IMR-90 (cell line): Measurements from ENCODE around the gene IL19. TPM values are rescaled to one million over a fixed set of nuclear protein-coding genes. Genes with fewer than 3 reads are reported as not detected.

ENCODE experiments used
- ATAC-seq: fragments of 200-7000 bp; cut with Tn5 transposase; 2 replicates; pipeline ENCODE4 v1.9.1; 2020; ENCODE audit warnings: low read depth, mild to moderate bottlenecking, moderate library complexity
- BruUV-seq: library from RNA; stranded (reverse); fragments of 400-500 nt; replicated peaks from 2 replicates; lab custom pipeline; 2021; lab: Mats Ljungman, UMichigan
- CTCF ChIA-PET: fragments of 300-600 bp; formaldehyde crosslinking; extraction: SDS; loops from one replicate; lab custom pipeline; 2021; ENCODE audit warnings: antibody characterized with exemption; lab: Yijun Ruan, JAX
- POLR2A ChIA-PET: fragments of 300-600 bp; sonication (Branson Sonifier 250); formaldehyde crosslinking; loops from one replicate; lab custom pipeline; 2022; ENCODE audit warnings: antibody characterized with exemption; ENCODE audit not compliant: unreplicated experiment; lab: Charles Lee
- DNase-seq: peaks from one replicate; pipeline ENCODE4 v3.0.0; 2013
- H2AFZ ChIP-seq: replicated peaks from 2 replicates; pipeline ENCODE3; 2013; ENCODE audit warnings: low read length, mild to moderate bottlenecking; ENCODE audit not compliant: poor library complexity
- H2AK5ac ChIP-seq: 2 replicates; pipeline ENCODE4 v1.6.1; 2013; ENCODE audit warnings: low read depth, low read length, inconsistent platforms
- H2AK9ac ChIP-seq: replicated peaks from 2 replicates; pipeline ENCODE3; 2013; ENCODE audit warnings: mild to moderate bottlenecking, low read depth, low read length, moderate library complexity; ENCODE audit not compliant: poor library complexity
- H2BK120ac ChIP-seq: 2 replicates; pipeline ENCODE4 v1.6.1; 2013; ENCODE audit warnings: low read depth, low read length, inconsistent platforms
- H2BK15ac ChIP-seq: 3 replicates; pipeline ENCODE4 v1.6.1; 2013; ENCODE audit warnings: low read depth, low read length, inconsistent platforms
- H2BK20ac ChIP-seq: 2 replicates; pipeline ENCODE4 v1.6.1; 2013; ENCODE audit warnings: low read depth, mild to moderate bottlenecking, inconsistent platforms, low read length, moderate library complexity
- H2BK5ac ChIP-seq: 2 replicates; pipeline ENCODE4 v1.6.1; 2013; ENCODE audit warnings: mild to moderate bottlenecking, low read depth, low read length, inconsistent platforms; ENCODE audit not compliant: poor library complexity, severe bottlenecking
- H3K14ac ChIP-seq: replicated peaks from 2 replicates; pipeline ENCODE4 v1.6.1; 2013; ENCODE audit warnings: low read depth, low read length, inconsistent platforms
- H3K18ac ChIP-seq: 2 replicates; pipeline ENCODE4 v1.6.1; 2013; ENCODE audit warnings: low read depth, low read length, control low read depth
- H3K23ac ChIP-seq: 2 replicates; pipeline ENCODE4 v1.6.1; 2013; ENCODE audit warnings: low read depth, low read length, inconsistent platforms
- H3K27ac ChIP-seq: 2 replicates; pipeline ENCODE4 v1.5.1; 2013; ENCODE audit warnings: mild to moderate bottlenecking, control low read depth, low read length; ENCODE audit not compliant: insufficient read depth
- H3K27me3 ChIP-seq: 2 replicates; pipeline ENCODE4 v1.6.1; 2013; ENCODE audit warnings: low read length; ENCODE audit not compliant: control insufficient read depth, insufficient read depth
- H3K36me3 ChIP-seq: 2 replicates; pipeline ENCODE4 v1.6.1; 2013; ENCODE audit warnings: low read length, mixed read lengths; ENCODE audit not compliant: control insufficient read depth, insufficient read depth
- H3K4ac ChIP-seq: 2 replicates; pipeline ENCODE4 v1.6.1; 2013; ENCODE audit warnings: low read depth, low read length, inconsistent platforms
- H3K4me1 ChIP-seq: 2 replicates; pipeline ENCODE4 v1.6.1; 2013; ENCODE audit warnings: low read length, mixed read lengths; ENCODE audit not compliant: control insufficient read depth, insufficient read depth
- H3K4me2 ChIP-seq: 2 replicates; pipeline ENCODE4 v1.6.1; 2013; ENCODE audit warnings: low read depth, mild to moderate bottlenecking, control low read depth, low read length, moderate library complexity
- H3K4me3 ChIP-seq: 2 replicates; pipeline ENCODE4 v1.5.1; 2013; ENCODE audit warnings: low read depth, mild to moderate bottlenecking, control low read depth, low read length, moderate library complexity; ENCODE audit not compliant: insufficient read depth
- H3K56ac ChIP-seq: 2 replicates; pipeline ENCODE4 v1.6.1; 2013; ENCODE audit warnings: low read length, inconsistent platforms; ENCODE audit not compliant: insufficient read depth; ENCODE audit errors: extremely low read depth
- H3K79me1 ChIP-seq, 2 experiments: 2 replicates each; pipeline ENCODE4 v1.6.1; 2013; ENCODE audit warnings: low read length in 2 of 2, inconsistent platforms in 1 of 2, low read depth in 1 of 2
- H3K9ac ChIP-seq: 2 replicates; pipeline ENCODE4 v1.6.1; 2013; ENCODE audit warnings: low read depth, low read length, control low read depth
- H3K9me1 ChIP-seq: 2 replicates; pipeline ENCODE4 v1.6.1; 2013; ENCODE audit warnings: low read length, inconsistent platforms; ENCODE audit not compliant: insufficient read depth
- H3K9me3 ChIP-seq: 2 replicates; pipeline ENCODE4 v1.6.1; 2013; ENCODE audit warnings: low read length; ENCODE audit not compliant: control insufficient read depth, insufficient read depth
- H4K20me1 ChIP-seq: 2 replicates; pipeline ENCODE4 v1.6.1; 2013; ENCODE audit warnings: low read length, inconsistent platforms; ENCODE audit not compliant: insufficient read depth
- H4K5ac ChIP-seq: 2 replicates; pipeline ENCODE4 v1.6.1; 2013; ENCODE audit warnings: mild to moderate bottlenecking, low read depth, low read length, control low read depth
- H4K8ac ChIP-seq, 2 experiments: 2 replicates each; pipeline ENCODE4 v1.6.1; 2013; ENCODE audit warnings: low read depth in 2 of 2, low read length in 2 of 2, control low read depth in 1 of 2, inconsistent platforms in 1 of 2
- H4K91ac ChIP-seq: 2 replicates; pipeline ENCODE4 v1.6.1; 2013; ENCODE audit warnings: low read depth, low read length, inconsistent platforms; ENCODE audit not compliant: insufficient read depth
- CEBPB ChIP-seq: IDR thresholded peaks from 2 replicates; pipeline ENCODE4 v1.6.1; 2012; ENCODE audit warnings: low read depth, low read length, improper control_type of control experiment
- CTCF ChIP-seq: conservative IDR thresholded peaks from 2 replicates; pipeline ENCODE4 v1.5.1; 2012; ENCODE audit warnings: mild to moderate bottlenecking, low read depth, low read length, improper control_type of control experiment
- ELK1 ChIP-seq: fragments of 150-350 bp; IDR thresholded peaks from 2 replicates; pipeline ENCODE4 v1.6.1; 2016; ENCODE audit warnings: low read depth, mild to moderate bottlenecking, low read length, moderate library complexity, borderline replicate concordance
- FOS ChIP-seq: fragments of 150-350 bp; IDR thresholded peaks from 2 replicates; pipeline ENCODE4 v1.6.1; 2016; ENCODE audit warnings: low read depth, low read length
- MAFK ChIP-seq: IDR thresholded peaks from 2 replicates; pipeline ENCODE4 v1.6.1; 2012; ENCODE audit warnings: low read depth, low read length, improper control_type of control experiment
- POLR2A ChIP-seq: IDR thresholded peaks from 2 replicates; pipeline ENCODE4 v1.6.1; 2012; ENCODE audit warnings: mild to moderate bottlenecking, low read depth, low read length
- RCOR1 ChIP-seq: IDR thresholded peaks from 2 replicates; pipeline ENCODE4 v1.6.1; 2012; ENCODE audit warnings: mild to moderate bottlenecking, low read length, improper control_type of control experiment; ENCODE audit not compliant: insufficient replicate concordance
- RFX5 ChIP-seq: IDR thresholded peaks from 2 replicates; pipeline ENCODE4 v1.8.0; 2012; ENCODE audit warnings: low read depth, mild to moderate bottlenecking, low read length, moderate library complexity
- SMC3 ChIP-seq: fragments of 150-350 bp; IDR thresholded peaks from 2 replicates; pipeline ENCODE4 v1.6.1; 2016; ENCODE audit warnings: low read depth, mild to moderate bottlenecking, antibody characterized with exemption, low read length, moderate library complexity
- WGBS, 2 experiments: methylation state at CpG; one replicate each; pipeline versions ENCODE4 v1.1.5 to v1.1.7; 2013; ENCODE audit warnings: missing lambda C conversion rate in 2 of 2; ENCODE audit not compliant: insufficient read length in 1 of 2; ENCODE audit errors: extremely low coverage in 2 of 2; 5-methylcytosine and 5-hydroxymethylcytosine counted together
- dilution Hi-C: fragments of 300-500 bp; cut with HindIII; formaldehyde crosslinking; loops from one replicate; pipeline ENCODE4 v1.14.3; 2018; ENCODE audit warnings: low sequenced_read_pairs; ENCODE audit not compliant: unreplicated experiment
- in situ Hi-C: fragments of 300-500 bp; cut with MboI; formaldehyde crosslinking; loops from 3 replicates; pipeline ENCODE4 v1.14.3; 2019; ENCODE audit warnings: low sequenced_read_pairs, inconsistent platforms, mixed read lengths
- intact Hi-C: fragments of 100-400 bp; cut with micrococcal nuclease; formaldehyde crosslinking; loops from 2 replicates; pipeline ENCODE4 v1.10.0; 2022
- polyA plus RNA-seq, 3 experiments: library from polyadenylated mRNA; depleted of rRNA; stranded (reverse); fragments of >200 nt; gene quantifications; 2 replicates each; pipeline ENCODE4 v1.2.3, GENCODE V29; 2012; ENCODE audit warnings: low replicate concordance in 1 of 3
- total RNA-seq: library from RNA; depleted of rRNA; stranded (reverse); fragments of >200 nt; gene quantifications from 2 replicates; pipeline ENCODE4 v1.2.3, GENCODE V29; 2012
- TF ChIP-seq, protein P1 (sequence below): fragments of 150-350 bp; IDR thresholded peaks from 2 replicates; pipeline ENCODE4 v1.6.1; 2017; ENCODE audit warnings: mild to moderate bottlenecking, antibody characterized with exemption, low read length, low read depth

The IL19 gene
- total and polyA plus RNA-seq, 2 of the 4 experiments (the other 2 are of a cell fraction) = not detected

DNA sequence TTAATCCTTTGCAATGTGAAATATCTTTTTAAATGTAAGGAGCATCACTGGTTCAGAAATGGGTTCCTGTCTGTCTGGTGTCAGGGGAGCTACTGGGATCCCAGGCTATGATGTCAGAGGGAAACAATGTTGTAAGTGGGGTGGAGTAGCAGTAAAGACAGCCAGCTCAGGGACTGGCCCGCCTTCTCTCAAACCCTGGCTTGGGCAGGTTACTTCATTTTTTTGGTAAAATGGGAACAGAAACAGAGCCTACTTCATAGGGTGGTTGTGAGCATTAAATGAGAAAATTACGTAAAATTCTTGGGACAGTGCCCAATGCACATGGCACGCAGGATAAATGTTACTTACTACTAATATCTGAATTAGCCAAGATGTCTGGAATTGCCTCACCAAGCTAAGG lies 64.1 kb downstream of the IL19 start:
- Histone ChIP-seq H3K4me1 (peaks cover 7% of the 10 kb centered on the region), H2BK15ac (no peak overlapping the region), H2BK20ac (no peak overlapping the region), H3K27me3 (peaks cover 7% of the 10 kb centered on the region), H4K20me1 (no peaks in the 10 kb centered on the region), H3K4ac (no peak overlapping the region), H3K56ac (no peak overlapping the region), H4K8ac (no peak overlapping the region), H3K79me1 (no peaks in the 10 kb centered on the region), H3K4me3 (no peak overlapping the region), H2BK5ac (no peak overlapping the region), H3K9ac (no peak overlapping the region), H4K91ac (no peak overlapping the region), H3K14ac (no peak overlapping the region), H2BK120ac (no peak overlapping the region), H3K9me1 (peaks cover 7% of the 10 kb centered on the region), H3K4me2 (no peak overlapping the region), H4K5ac (no peak overlapping the region), H3K27ac (no peak overlapping the region), H3K36me3 (no peaks in the 10 kb centered on the region), H3K23ac (no peak overlapping the region), H3K9me3 (no peaks in the 10 kb centered on the region), H3K18ac (no peak overlapping the region), H2AK9ac (no peak overlapping the region), H2AFZ (no peak overlapping the region), H2AK5ac (no peak overlapping the region)
- ChIA-PET CTCF (interaction anchor here (0.8 kb wide), 1 partner anchor 31 kb away, joined by 3 read pairs; the partner anchor contains the start of gene IL20), POLR2A (no interaction called here)
- dilution Hi-C loops (no loop called here), in situ Hi-C loops (no loop called here), intact Hi-C loops (no loop called here)
- ATAC-seq (no peak; the same call in 1 of the 2 replicates), DNase-seq (no peak)
- WGBS, 2 experiments = no CpG with 5 or more reads among the region's 3 CpGs
- TF ChIP-seq FOS = no peak
- TF ChIP-seq, protein P1, sequence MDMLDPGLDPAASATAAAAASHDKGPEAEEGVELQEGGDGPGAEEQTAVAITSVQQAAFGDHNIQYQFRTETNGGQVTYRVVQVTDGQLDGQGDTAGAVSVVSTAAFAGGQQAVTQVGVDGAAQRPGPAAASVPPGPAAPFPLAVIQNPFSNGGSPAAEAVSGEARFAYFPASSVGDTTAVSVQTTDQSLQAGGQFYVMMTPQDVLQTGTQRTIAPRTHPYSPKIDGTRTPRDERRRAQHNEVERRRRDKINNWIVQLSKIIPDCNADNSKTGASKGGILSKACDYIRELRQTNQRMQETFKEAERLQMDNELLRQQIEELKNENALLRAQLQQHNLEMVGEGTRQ = no peak
- no peak for TF ChIP-seq POLR2A
- TF ChIP-seq MAFK = no peak
- no peak for TF ChIP-seq SMC3
- TF ChIP-seq RCOR1 = no peak
- no peak for TF ChIP-seq RFX5
- no peak for TF ChIP-seq CEBPB
- no peak for TF ChIP-seq CTCF
- TF ChIP-seq ELK1 = no peak
- BruUV-seq = no TSS peak
